ENCODE data around the gene NR6A1. TPM values are rescaled to one million over a fixed set of nuclear protein-coding genes. Genes with fewer than 3 reads are reported as not detected.

NR6A1 gene
- total RNA-seq, 4 donors from 2014 or later = 9.7 to 14.6 (median 12.5) TPM

DNA sequence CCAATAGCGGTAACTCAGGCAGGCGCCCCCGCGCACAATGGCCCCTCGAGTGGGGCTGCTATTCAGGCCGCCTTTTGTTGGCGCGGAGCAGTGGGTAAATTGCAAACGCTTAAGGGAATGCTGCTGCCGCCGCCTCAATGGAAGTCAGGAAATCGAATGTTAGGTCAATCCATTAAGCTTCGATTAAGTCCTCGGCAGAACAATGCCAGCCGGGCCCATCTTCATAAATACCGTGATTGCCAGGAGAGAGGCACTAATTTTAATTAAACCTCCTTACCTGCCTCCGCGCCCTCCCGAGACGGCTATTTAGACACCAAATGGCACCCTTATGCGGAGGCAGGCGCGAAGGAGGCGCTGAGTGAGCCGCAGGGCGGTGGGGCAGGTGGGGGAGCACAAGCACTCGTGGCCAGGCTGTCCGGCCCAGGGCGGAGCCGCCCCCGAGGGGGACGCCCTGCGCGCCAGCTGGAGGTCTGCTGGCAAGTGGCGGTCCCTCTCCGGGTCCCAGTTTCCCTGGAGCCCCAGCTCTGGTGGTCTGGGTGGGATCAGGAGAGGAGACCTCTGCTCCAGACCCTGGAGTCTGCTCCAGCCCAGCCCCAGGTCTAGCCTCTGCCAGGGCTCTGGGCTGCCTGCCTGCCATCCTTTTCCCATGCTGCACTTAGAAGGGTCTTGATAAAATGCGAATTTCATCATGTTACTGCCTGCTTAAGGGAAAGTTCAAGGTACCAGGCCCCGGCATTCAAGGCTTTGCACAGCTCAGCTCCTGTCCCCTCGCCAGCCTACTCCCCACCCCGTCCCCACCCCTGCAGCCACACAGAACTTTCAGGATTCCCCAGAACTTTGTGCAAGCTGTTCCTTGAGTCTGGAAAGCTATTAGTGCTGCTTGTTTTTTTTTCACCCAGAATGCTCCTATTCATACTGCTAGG lies 283.6 kb downstream of the NR6A1 start:
- Histone ChIP-seq H3K9me3 (no peaks in the 10 kb centered on the region), H3K4me1 (no peaks in the 10 kb centered on the region), H3K4me3 (no peak overlapping the region), H3K27ac (no peak overlapping the region), H3K27me3 (peaks cover 60% of the 10 kb centered on the region), H3K36me3 (no peaks in the 10 kb centered on the region)
- TF ChIP-seq CTCF (IDR thresholded peaks at IDR 0.05) = no peak
- TF ChIP-seq POLR2A (IDR thresholded peaks at IDR 0.05) = no peak
- no peak for TF ChIP-seq POLR2AphosphoS5 (IDR thresholded peaks at IDR 0.05)
- TF ChIP-seq EP300 (IDR thresholded peaks at IDR 0.05; ENCODE audit: low read depth) = no peak
- 60% methylated on average over 39 of the region's 40 CpGs; no CpG with 5 or more reads in 1 of the 2 donors for WGBS, 2 donors (ENCODE audit: low coverage in 1 of 2)
- in situ Hi-C loops (cut with MboI; ENCODE audit: low pct_ligation_motif_present in 1 of 4, low pct_unique_long_range_greater_than_20kb in 1 of 4, low sequenced_read_pairs in 3 of 4) (no loop called here), intact Hi-C loops (cut with DNase I; ENCODE audit: low total_unique reads) (no loop called here)
- DNase-seq = no peak

- DNase-seq = no peak
- intact Hi-C loops (cut with DNase I; ENCODE audit: low total_unique reads) = no loop called here
- 62% methylated on average over 17 of the region's 17 CpGs; no CpG with 5 or more reads in 1 of the 2 donors for WGBS, 2 donors (ENCODE audit: low coverage in 1 of 2)
- no peak overlapping the region for H3K4me3 ChIP-seq
- H3K27me3 ChIP-seq = peaks cover 67% of the 10 kb centered on the region
- H3K36me3 ChIP-seq = no peaks in the 10 kb centered on the region
- H3K27ac ChIP-seq = no peak overlapping the region
- TF ChIP-seq EP300 (IDR thresholded peaks at IDR 0.05; ENCODE audit: low read depth) = no peak
- TF ChIP-seq CTCF (IDR thresholded peaks at IDR 0.05) = no peak
- no peak for TF ChIP-seq POLR2AphosphoS5 (IDR thresholded peaks at IDR 0.05)
- no peak for TF ChIP-seq POLR2A (IDR thresholded peaks at IDR 0.05)
- no peaks in the 10 kb centered on the region for H3K4me1 ChIP-seq
- in situ Hi-C loops (cut with MboI; ENCODE audit: low pct_ligation_motif_present in 1 of 4, low pct_unique_long_range_greater_than_20kb in 1 of 4, low sequenced_read_pairs in 3 of 4) = no loop called here
- no peaks in the 10 kb centered on the region for H3K9me3 ChIP-seq
Measured at GRCh38 chr9:124486778-124487259, 284.3 kb downstream of the NR6A1 start.

DNA sequence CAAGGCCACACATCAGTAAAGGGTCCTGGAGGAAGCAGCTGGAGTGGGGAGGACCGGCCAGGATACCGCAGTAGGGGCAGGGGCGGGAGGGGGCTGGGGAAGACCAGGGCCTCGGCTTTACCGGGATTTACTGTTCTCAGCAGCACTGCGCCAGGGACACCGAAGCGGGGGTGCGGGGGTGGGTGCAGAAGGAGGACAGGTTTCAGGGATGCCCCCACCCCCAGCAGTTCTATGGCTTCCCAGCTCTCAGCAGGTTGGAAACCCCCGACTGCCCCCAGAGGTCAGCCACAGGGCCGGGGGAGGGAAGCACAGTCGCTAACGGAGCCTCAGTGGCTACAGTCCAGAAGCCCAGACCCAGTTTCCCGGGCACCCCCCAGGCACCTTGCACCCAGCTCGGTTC lies 285.2 kb downstream of the NR6A1 start:
- H3K4me1 ChIP-seq = no peaks in the 10 kb centered on the region
- H3K27me3 ChIP-seq = peaks cover 75% of the 10 kb centered on the region
- no peaks in the 10 kb centered on the region for H3K36me3 ChIP-seq
- H3K4me3 ChIP-seq = no peak overlapping the region
- no peak for TF ChIP-seq POLR2AphosphoS5 (IDR thresholded peaks at IDR 0.05)
- no peak for TF ChIP-seq POLR2A (IDR thresholded peaks at IDR 0.05)
- no peak for TF ChIP-seq EP300 (IDR thresholded peaks at IDR 0.05; ENCODE audit: low read depth)
- TF ChIP-seq CTCF (IDR thresholded peaks at IDR 0.05) = no peak
- H3K27ac ChIP-seq = no peak overlapping the region
- DNase-seq = no peak
- in situ Hi-C loops (cut with MboI; ENCODE audit: low pct_ligation_motif_present in 1 of 4, low pct_unique_long_range_greater_than_20kb in 1 of 4, low sequenced_read_pairs in 3 of 4) (no loop called here), intact Hi-C loops (cut with DNase I; ENCODE audit: low total_unique reads) (no loop called here)
- WGBS, 2 donors (ENCODE audit: low coverage in 1 of 2) = 68% methylated on average over 15 of the region's 15 CpGs; no CpG with 5 or more reads in 1 of the 2 donors
- no peaks in the 10 kb centered on the region for H3K9me3 ChIP-seq

- no peaks in the 10 kb centered on the region for H3K9me3 ChIP-seq
- intact Hi-C loops (cut with DNase I; ENCODE audit: low total_unique reads) (no loop called here), in situ Hi-C loops (cut with MboI; ENCODE audit: low pct_ligation_motif_present in 1 of 4, low pct_unique_long_range_greater_than_20kb in 1 of 4, low sequenced_read_pairs in 3 of 4) (no loop called here)
- WGBS, 2 donors (ENCODE audit: low coverage in 1 of 2) = 78 to 80% methylated on average over 5 to 12 of the region's 13 CpGs
- H3K27me3 ChIP-seq = peaks cover 76% of the 10 kb centered on the region
- no peaks in the 10 kb centered on the region for H3K4me1 ChIP-seq
- TF ChIP-seq POLR2AphosphoS5 (IDR thresholded peaks at IDR 0.05) = no peak
- no peak for TF ChIP-seq POLR2A (IDR thresholded peaks at IDR 0.05)
- no peak for TF ChIP-seq CTCF (IDR thresholded peaks at IDR 0.05)
- TF ChIP-seq EP300 (IDR thresholded peaks at IDR 0.05; ENCODE audit: low read depth) = no peak
- H3K27ac ChIP-seq = no peak overlapping the region
- no peak overlapping the region for H3K4me3 ChIP-seq
- no peak for DNase-seq
- H3K36me3 ChIP-seq = no peaks in the 10 kb centered on the region
Measured at GRCh38 chr9:124485201-124485600, 285.9 kb downstream of the NR6A1 start.
